SK-MEL-5 (cell line): ENCODE measurements around the gene APOL5. TPM values are rescaled to one million over a fixed set of nuclear protein-coding genes. Genes with fewer than 3 reads are reported as not detected.
"Not testable (repeated sequence)": the region's sequence is repeated elsewhere in the genome, so short reads cannot be mapped to it uniquely, and the experiment has no call there.

Experiments
- DNase-seq: peaks from one replicate; pipeline ENCODE4 v3.0.0-alpha.2; 2016; ENCODE audit warnings: low read depth, low spot score
- in situ Hi-C: cut with HindIII; loops from 2 replicates; pipeline ENCODE4 v1.10.0; 2016; ENCODE audit warnings: low sequenced_read_pairs, high pct_unique_total_duplicates, low pct_unique_long_range_greater_than_20kb
- total RNA-seq: library from RNA; depleted of rRNA; stranded (reverse); fragments of >200 nt; shearing (Covaris generic); gene quantifications from 2 replicates; pipeline ENCODE4 v1.2.3, GENCODE V29; 2014

APOL5 gene
- total RNA-seq, 1 experiment from 2014 or later: not detected

DNA sequence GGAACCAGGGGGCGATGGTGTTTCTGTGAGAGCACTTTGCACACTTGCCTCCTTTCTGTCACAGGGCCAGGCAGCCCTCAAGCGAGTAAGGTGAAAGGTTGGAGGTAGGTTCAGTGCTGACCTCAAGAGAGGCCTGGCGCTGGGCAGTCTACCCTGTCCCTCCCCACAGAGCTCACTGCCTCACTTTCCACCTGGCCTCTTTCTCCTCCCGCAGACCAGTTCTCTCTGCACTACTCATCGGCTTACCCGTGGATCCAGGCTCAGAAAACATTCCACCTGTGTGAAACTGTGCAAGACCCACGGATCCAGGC lies 16.8 kb downstream of the APOL5 start:
- DNase-seq: no peak
- in situ Hi-C loops: no loop called here

GRCh38 chr22:35735542-35735941 lies 17.9 kb downstream of the APOL5 start:
- DNase-seq: no peak

GRCh38 chr22:35736166-35736565 lies 18.5 kb downstream of the APOL5 start:
- no peak for DNase-seq
- in situ Hi-C loops: no loop called here

More at GRCh38 chr22:35735542-35735941, 17.9 kb downstream of the APOL5 start:
- in situ Hi-C loops: no loop called here

DNA sequence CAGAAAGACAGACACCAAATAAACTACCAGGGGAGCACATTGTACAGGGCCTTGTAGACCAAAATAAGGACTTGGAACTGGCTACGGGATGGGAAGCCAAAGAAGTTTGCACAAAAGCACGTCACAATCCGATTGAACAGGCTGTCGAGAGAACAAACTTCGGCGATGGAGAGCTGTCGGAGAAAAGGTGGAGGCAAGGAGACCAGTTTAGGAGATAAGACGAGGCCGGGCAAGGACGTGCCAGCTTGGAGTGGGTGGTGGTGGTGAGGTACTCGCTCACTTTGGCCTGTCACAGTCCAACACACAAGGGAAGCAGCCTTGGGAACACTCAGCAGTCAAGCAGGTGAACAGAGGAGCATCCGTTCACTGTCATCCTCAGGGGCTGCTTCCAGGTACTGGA lies 19.0 kb downstream of the APOL5 start:
- in situ Hi-C loops: no loop called here
- DNase-seq: no peak

DNA sequence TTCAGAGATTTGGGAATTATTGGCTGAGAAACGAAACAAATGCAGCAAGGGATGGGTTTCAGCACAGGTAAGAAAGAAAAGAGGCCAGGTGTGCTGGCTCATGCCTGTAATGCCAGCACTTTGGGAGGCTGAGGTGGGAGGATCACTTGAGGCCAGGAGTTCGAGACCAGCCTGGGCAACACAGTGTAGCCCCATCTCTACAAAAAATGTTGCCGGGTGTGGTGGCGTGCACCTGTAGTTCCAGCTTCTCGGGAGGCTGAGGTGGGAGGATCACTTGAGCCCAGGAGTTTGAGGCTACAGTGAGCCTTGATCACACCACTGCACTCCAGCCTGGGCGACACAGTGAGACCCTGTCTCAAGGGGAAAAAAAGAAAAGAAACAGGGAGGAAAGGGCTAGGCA lies 20.2 kb downstream of the APOL5 start:
- in situ Hi-C loops, DNase-seq: not testable (repeated sequence)

DNA sequence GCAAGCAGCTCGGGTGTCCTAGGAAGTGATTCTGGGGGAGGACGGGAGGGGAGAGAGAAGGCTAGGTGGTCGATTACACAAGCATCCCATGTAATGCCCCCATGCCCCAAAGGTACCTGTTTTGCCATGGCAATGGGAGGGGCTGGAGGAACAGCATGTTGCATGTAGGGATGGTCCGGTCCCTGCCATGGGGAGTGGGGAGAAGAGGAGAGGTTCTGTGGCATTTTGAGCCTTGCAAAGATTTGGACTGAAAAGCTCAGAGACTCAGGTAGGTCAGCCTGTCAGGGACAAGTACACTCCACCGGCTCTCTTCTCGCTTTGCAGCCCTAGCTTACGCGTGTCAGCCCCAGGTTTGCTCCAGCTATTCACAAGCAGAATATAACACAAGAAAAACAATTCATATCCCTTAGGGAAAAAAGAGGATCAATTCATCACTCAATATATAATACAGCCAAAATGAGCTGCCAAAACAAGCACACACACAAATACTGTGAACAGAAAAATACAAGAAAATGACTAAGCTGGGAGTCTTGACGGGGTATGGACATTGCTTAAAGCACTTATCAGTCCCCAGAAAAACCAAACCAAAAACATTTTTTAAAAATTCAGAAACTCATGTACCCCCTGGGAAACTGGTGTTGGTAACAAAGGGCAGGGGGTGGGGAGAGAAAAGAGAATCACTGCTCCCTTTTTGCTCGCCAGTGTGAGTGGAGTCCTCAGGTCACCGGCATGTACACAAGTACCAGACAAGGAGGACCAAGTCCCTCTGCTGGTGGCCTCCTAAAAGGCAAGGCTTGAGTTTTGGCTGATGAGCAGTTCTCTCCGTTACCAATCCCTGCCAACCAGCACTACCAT lies 21.6 kb downstream of the APOL5 start:
- DNase-seq: peak; percentile 53
- in situ Hi-C loops: no loop called here

- no peak for DNase-seq
- in situ Hi-C loops: no loop called here
Observed at GRCh38 chr22:35739931-35740380, 22.3 kb downstream of the APOL5 start.

DNA sequence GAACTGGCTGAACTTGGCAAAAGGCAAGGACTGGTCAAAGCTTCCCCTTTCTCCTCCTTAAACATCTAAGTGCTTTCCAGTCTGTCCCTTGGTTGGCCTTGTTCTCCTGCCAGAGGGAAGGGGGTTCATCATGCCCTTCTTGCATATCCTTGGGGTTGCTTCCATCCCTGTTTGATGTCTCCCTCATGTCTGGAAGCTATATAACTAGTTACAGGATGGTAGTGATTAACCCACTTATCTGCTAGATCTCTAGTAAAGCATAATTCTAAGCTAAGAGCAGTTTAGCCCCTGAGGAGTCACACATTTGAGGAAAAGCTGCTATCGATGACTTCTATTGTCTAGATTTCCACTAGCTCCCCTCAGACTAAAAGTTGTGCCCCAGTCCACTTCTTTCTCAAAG lies 22.9 kb downstream of the APOL5 start:
- in situ Hi-C loops: no loop called here
- DNase-seq: no peak

- in situ Hi-C loops: no loop called here
- DNase-seq: no peak
Observed at GRCh38 chr22:35742342-35743100, 24.8 kb downstream of the APOL5 start.

GRCh38 chr22:35743326-35743860 lies 25.7 kb downstream of the APOL5 start:
- DNase-seq: no peak
- in situ Hi-C loops: no loop called here

DNA sequence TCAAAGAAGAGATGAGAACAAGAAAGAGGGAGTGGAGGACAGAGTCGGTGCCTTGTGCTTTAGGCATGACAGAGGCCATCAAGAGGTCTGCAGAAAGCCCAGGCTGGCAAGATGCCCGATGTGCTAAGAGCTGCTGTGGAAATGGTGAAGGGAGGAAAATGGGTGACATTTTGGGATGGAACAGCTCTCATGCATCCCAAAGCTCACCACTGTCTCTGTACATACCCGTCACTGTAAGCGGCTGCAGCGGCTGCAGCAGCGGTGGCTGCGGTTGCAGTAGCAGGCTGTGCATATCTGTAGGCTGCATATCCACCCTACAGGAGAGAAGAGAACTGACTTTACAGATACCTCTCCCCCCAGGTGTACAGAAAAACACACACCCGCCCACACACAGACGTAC lies 28.6 kb downstream of the APOL5 start:
- in situ Hi-C loops: no loop called here
- DNase-seq: no peak

GRCh38 chr22:35746946-35747703 lies 29.5 kb downstream of the APOL5 start:
- in situ Hi-C loops: no loop called here

DNA sequence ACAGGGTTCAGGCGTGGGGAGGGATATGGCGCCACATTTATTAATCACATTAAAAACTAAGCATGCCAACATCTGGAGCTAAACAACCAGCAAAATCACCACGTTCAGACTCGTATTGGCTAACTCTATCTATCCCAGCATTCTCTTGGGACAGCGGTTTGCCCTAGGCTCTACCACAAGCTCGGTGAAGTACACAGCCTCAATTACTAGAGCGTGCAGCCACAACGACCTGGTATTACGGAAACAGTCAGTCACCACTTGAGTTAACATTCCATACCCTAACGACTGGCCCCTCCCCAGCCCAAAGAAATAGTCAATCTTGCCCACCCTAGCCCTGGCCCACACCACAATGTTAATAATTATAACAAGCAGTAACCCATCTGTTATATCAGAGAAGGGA lies 32.1 kb downstream of the APOL5 start:
- in situ Hi-C loops: no loop called here
- peak; percentile 40 for DNase-seq

More at GRCh38 chr22:35746946-35747703, 29.5 kb downstream of the APOL5 start:
- no peak for DNase-seq

DNA sequence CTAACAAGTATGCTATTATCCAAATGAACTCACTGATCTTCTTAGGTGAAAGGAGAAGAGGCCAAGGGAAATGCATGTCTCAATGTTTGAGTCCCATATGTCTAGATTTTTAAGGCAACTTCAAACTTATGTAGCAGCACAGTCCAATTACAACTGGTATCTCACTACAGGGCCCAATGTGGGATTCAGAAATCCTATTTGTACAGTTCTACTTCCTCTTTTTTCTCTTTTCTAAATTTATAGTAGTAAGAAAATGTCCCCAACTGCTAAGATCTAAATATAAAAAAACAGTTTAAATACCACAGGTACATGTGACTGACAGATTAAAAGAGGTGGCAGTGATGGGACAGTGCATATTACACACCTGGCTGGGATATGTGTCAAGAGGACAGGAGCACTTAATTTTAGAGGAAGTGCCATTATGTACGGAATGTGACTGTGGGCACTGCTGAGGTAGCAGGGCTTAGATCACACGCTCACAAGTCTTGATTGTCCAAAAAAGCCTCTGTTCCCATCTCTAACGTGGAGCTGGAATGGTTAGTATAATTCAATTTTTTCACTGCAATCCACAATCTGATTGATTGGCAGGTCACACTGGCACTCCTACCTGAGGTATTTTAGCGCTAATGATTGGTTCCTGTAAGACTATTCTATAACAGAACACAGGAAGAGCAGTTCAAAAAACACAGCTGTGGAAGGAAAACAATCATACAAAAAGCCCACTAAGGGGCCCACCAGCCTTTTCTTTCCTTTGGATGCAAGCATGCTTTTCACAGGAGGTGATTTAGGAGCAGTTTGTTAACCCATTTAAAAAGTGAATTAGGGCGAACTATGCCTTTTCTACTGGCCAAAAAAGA lies 34.6 kb downstream of the APOL5 start:
- DNase-seq: no peak
- in situ Hi-C loops: no loop called here

DNA sequence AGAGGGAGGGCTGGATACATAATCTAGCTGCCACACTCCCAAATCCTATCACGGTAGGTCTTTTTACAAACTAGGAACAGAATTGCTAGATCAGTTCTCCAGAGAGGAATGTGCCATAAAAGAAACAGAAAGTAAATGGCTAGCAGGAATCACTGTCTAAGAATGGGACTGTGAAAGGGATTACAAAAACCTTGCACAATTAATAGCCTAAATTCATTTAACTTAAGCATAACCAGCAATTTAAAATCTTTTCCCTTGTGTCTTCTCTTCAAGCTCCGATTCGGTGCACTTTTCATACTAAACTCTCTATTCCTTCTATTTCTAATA lies 35.2 kb downstream of the APOL5 start:
- no peak for DNase-seq
- in situ Hi-C loops: no loop called here

- DNase-seq: no peak
- in situ Hi-C loops: no loop called here
Observed at GRCh38 chr22:35754761-35755160, 37.1 kb downstream of the APOL5 start.

DNA sequence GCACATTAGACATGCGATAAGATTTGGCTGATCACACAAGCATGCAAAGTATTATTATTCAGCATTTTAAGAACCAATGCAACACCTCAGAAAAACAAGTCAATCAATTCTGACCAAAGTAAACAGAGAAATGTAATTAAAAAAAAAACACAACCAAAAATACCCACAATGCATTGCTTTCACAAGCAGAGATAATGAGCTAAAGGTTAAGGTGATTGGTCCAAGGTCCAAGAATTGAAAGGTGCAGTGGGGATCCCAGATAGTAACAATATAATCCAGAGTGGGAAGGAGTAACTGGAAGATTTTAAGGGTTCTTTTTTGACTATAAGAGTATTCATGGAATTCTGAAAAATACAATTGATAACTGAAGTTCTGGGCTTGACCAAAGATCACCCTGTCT lies 39.0 kb downstream of the APOL5 start:
- no peak for DNase-seq
- in situ Hi-C loops: no loop called here
